Measurements from ENCODE around the gene NFAT5.
"Not testable (repeated sequence)": the region's sequence is repeated elsewhere in the genome, so short reads cannot be mapped to it uniquely, and the experiment has no call there.

NFAT5 gene

GRCh38 chr16:69618721-69619120 lies 53.0 kb downstream of the NFAT5 start:
- no peak for DNase-seq
- Mint-ChIP-seq H3K36me3 (ENCODE audit: low read depth) (peaks cover 32% of the 10 kb centered on the region), H3K27ac (no peak overlapping the region), H3K4me1 (peaks cover 11% of the 10 kb centered on the region), H3K4me3 (no peak overlapping the region), H3K27me3 (no peaks in the 10 kb centered on the region), H3K9me3 (no peaks in the 10 kb centered on the region)
- ATAC-seq, result no peak

GRCh38 chr16:69619514-69619913 lies 53.7 kb downstream of the NFAT5 start:
- H3K27me3 Mint-ChIP-seq, result no peaks in the 10 kb centered on the region
- H3K4me3 Mint-ChIP-seq, result no peak overlapping the region
- H3K4me1 Mint-ChIP-seq, result peaks cover 9% of the 10 kb centered on the region
- H3K9me3 Mint-ChIP-seq, result no peaks in the 10 kb centered on the region
- H3K36me3 Mint-ChIP-seq (ENCODE audit: low read depth), result peaks cover 35% of the 10 kb centered on the region
- DNase-seq (no peak), ATAC-seq (no peak)
- no peak overlapping the region for H3K27ac Mint-ChIP-seq

DNA sequence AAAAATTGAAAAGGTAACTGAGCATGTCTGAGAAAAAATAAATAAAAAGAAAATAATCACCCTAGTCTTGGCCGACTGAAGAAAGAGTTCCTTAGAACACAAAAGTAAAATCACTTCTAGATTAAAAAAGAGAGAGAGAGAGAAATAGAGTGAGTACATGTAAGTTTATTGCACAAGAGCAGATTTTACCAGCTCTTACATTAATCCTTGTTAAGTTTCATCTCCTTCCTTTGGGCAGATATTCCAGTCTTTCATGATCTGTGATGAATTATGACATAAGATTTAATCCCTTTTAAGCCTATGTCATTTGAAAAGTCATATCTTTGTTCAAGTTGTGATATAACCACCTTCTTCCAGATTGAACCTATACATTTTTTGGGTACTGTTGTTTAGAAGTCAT lies 54.8 kb downstream of the NFAT5 start:
- Mint-ChIP-seq H3K27ac (no peak overlapping the region), H3K4me1 (peaks cover 9% of the 10 kb centered on the region), H3K36me3 (ENCODE audit: low read depth) (peaks cover 33% of the 10 kb centered on the region), H3K9me3 (no peaks in the 10 kb centered on the region), H3K27me3 (no peaks in the 10 kb centered on the region), H3K4me3 (no peak overlapping the region)
- DNase-seq (no peak), ATAC-seq (no peak)

DNA sequence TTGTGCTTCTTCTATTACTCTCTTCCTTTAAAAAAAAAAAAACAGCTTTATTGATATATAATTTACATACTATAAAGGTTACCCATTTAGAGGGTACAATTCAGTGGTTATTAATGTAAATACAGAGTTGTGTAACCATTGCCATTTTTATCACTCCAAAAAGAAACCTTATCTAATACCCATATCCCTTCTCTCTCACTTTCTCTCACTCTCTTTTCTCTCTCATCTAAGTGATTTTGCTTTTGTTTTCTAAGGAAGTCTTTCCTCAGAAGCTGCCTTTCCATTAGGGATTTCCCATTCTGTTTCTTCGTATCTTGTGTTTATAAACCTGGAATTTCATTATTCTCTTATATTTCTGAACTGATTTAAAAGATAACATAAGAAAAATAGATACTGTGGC lies 55.5 kb downstream of the NFAT5 start:
- H3K27me3 Mint-ChIP-seq, result no peaks in the 10 kb centered on the region
- no peak overlapping the region for H3K27ac Mint-ChIP-seq
- DNase-seq (no peak), ATAC-seq (no peak)
- H3K36me3 Mint-ChIP-seq (ENCODE audit: low read depth), result peaks cover 29% of the 10 kb centered on the region
- H3K4me3 Mint-ChIP-seq, result no peak overlapping the region
- H3K9me3 Mint-ChIP-seq, result no peaks in the 10 kb centered on the region
- H3K4me1 Mint-ChIP-seq, result peaks cover 6% of the 10 kb centered on the region

- H3K36me3 Mint-ChIP-seq (ENCODE audit: low read depth), result peaks cover 29% of the 10 kb centered on the region
- H3K27ac Mint-ChIP-seq, result no peak overlapping the region
- ATAC-seq (no peak), DNase-seq (no peak)
- no peaks in the 10 kb centered on the region for H3K4me1 Mint-ChIP-seq
- H3K4me3 Mint-ChIP-seq, result no peak overlapping the region
- H3K9me3 Mint-ChIP-seq, result no peaks in the 10 kb centered on the region
- H3K27me3 Mint-ChIP-seq, result no peaks in the 10 kb centered on the region
Measured at GRCh38 chr16:69626256-69626655, 60.5 kb downstream of the NFAT5 start.

DNA sequence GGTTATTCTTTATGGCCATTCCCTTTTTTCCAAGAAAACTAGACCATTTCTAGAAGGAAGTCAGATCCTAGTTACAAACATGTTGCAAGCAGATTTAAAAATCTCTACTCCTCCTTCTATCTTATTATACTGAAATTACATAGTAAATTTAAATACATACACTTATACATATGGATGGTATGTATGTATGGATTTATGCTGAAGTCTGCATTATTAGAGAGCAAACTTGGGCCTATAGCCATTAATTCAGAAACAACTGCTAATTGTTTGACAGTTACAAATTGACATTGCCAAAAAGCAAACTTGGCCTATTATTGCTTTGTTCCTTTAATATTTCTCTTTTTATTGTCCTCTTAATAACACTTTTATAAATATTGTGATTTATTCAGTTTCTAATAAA lies 67.1 kb downstream of the NFAT5 start:
- H3K4me1 Mint-ChIP-seq, result peaks cover 2% of the 10 kb centered on the region
- H3K27ac Mint-ChIP-seq, result no peak overlapping the region
- H3K9me3 Mint-ChIP-seq, result peaks cover 20% of the 10 kb centered on the region
- DNase-seq, result no peak
- no peak for ATAC-seq
- H3K27me3 Mint-ChIP-seq, result no peaks in the 10 kb centered on the region
- peaks cover 53% of the 10 kb centered on the region for H3K36me3 Mint-ChIP-seq (ENCODE audit: low read depth)
- H3K4me3 Mint-ChIP-seq, result no peak overlapping the region

DNA sequence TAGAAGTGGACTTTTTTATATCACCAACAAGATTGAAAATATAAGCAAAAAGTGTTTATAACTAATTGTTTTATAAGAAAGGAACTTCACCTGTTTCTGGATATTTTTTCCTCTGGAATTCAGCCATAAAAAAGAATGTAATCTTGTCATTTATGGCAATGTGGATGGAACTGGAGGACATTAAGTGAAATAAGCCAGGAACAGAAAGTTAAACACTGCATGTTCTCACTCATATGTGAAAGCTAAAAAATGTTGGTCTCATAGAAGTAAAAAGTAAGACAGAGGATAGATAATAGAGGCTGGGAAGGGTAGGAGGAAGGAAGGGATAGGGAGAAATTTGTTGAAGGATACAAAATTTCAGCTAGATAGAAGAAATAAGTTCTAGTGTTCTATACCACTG lies 67.6 kb downstream of the NFAT5 start:
- no peak for DNase-seq
- Mint-ChIP-seq H3K27me3 (no peaks in the 10 kb centered on the region), H3K4me3 (no peak overlapping the region), H3K4me1 (peaks cover 2% of the 10 kb centered on the region), H3K9me3 (peaks cover 20% of the 10 kb centered on the region), H3K27ac (no peak overlapping the region), H3K36me3 (ENCODE audit: low read depth) (peaks cover 53% of the 10 kb centered on the region)
- ATAC-seq, result no peak

DNA sequence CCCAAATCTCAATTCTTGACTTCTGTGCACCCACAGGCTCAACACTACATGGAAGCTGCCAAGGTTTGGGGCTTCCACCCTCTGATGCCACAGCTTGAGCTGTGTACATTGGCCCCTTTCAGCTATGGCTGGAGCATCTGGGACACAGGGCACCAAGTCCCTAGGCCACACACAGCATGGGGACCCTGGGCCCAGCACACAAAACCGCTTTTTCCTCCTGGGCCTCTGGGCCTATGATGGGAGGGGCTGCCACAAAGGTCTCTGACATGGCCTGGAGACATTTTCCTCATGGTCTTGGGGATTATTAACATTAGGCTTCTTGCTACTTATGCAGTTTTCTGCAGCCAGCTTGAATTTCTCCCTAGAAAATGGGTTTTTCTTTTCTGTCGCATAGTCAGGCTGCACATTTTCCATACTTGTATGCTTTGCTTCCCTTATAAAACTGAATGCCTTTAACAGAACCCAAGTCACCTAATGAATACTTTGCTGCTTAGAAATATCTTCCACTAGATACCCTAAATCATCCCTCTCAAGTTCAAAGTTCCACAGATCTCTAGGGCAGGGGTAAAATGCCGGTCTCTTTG lies 70.9 kb downstream of the NFAT5 start:
- not testable (repeated sequence) for H3K27me3 Mint-ChIP-seq, DNase-seq, ATAC-seq, H3K4me1 Mint-ChIP-seq, H3K4me3 Mint-ChIP-seq, H3K27ac Mint-ChIP-seq
- Mint-ChIP-seq H3K36me3 (ENCODE audit: low read depth) (peaks cover 45% of the 10 kb centered on the region), H3K9me3 (peaks cover 20% of the 10 kb centered on the region)

GRCh38 chr16:69637206-69637865 lies 71.6 kb downstream of the NFAT5 start:
- H3K9me3 Mint-ChIP-seq, result peaks cover 20% of the 10 kb centered on the region

DNA sequence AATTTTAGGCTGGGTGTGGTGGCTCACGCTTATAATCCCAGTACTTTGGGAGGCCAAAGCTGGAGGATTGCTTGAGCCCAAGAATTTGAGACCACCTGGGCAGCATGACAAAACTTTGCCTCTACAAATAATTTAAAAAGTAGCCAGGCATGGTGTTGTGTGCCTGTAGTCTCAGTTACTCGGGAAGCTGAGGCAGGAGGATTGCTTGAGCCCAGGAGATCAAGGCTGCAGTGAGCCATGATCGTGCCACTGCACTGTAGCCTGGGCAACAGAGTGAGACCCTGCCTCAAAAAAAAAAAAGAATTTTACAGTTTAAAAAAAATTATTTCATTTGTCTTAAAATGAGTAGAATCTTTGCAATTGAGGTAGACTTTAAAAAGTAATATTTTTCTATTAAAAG lies 78.2 kb downstream of the NFAT5 start:
- H3K9me3 Mint-ChIP-seq, ATAC-seq, H3K27ac Mint-ChIP-seq, H3K4me1 Mint-ChIP-seq, DNase-seq, H3K4me3 Mint-ChIP-seq, H3K27me3 Mint-ChIP-seq: not testable (repeated sequence)
- H3K36me3 Mint-ChIP-seq (ENCODE audit: low read depth), result peaks cover 21% of the 10 kb centered on the region

More at GRCh38 chr16:69637206-69637865, 71.6 kb downstream of the NFAT5 start:
- H3K27me3 Mint-ChIP-seq, H3K4me1 Mint-ChIP-seq, H3K27ac Mint-ChIP-seq, ATAC-seq, DNase-seq, H3K4me3 Mint-ChIP-seq: not testable (repeated sequence)
- peaks cover 42% of the 10 kb centered on the region for H3K36me3 Mint-ChIP-seq (ENCODE audit: low read depth)

DNA sequence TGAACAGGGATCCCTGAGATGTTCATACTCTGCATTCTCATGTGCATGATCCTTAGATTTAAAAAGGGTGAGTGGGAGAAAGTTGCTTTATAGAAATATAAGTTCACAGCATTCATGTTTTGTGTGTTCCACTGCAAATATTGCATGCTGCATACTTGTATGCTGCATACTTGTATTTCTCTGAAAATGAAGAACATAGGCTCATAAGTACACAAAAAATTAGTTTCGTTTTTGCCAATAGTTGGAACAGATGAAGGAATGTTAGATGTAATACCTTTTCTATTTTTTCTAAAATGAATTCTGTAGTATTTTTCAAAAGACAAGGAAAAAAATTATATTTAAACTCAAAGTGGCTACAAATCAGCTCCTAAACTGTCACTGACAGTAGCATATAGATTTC lies 79.0 kb downstream of the NFAT5 start:
- Mint-ChIP-seq H3K9me3 (no peaks in the 10 kb centered on the region), H3K4me3 (no peak overlapping the region), H3K27me3 (no peaks in the 10 kb centered on the region), H3K36me3 (ENCODE audit: low read depth) (peaks cover 24% of the 10 kb centered on the region), H3K4me1 (peaks cover 3% of the 10 kb centered on the region), H3K27ac (no peak overlapping the region)
- DNase-seq (no peak), ATAC-seq (no peak)

DNA sequence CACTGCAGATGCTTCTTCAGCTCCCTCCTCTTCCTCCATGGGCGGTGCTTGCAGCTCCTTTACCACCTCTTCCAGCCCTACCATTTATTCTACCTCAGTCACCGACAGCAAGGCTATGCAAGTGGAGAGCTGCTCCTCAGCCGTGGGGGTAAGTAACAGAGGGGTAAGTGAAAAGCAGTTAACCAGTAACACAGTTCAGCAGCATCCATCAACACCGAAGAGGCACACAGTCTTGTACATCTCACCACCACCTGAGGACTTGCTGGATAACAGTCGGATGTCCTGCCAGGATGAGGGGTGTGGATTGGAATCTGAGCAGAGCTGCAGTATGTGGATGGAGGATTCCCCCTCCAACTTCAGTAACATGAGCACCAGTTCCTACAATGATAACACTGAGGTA lies 81.3 kb downstream of the NFAT5 start:
- no peak overlapping the region for H3K4me3 Mint-ChIP-seq
- DNase-seq (no peak), ATAC-seq (no peak)
- no peak overlapping the region for H3K27ac Mint-ChIP-seq
- peaks cover 26% of the 10 kb centered on the region for H3K36me3 Mint-ChIP-seq (ENCODE audit: low read depth)
- H3K4me1 Mint-ChIP-seq, result peaks cover 3% of the 10 kb centered on the region
- H3K27me3 Mint-ChIP-seq, result no peaks in the 10 kb centered on the region
- H3K9me3 Mint-ChIP-seq, result no peaks in the 10 kb centered on the region

DNA sequence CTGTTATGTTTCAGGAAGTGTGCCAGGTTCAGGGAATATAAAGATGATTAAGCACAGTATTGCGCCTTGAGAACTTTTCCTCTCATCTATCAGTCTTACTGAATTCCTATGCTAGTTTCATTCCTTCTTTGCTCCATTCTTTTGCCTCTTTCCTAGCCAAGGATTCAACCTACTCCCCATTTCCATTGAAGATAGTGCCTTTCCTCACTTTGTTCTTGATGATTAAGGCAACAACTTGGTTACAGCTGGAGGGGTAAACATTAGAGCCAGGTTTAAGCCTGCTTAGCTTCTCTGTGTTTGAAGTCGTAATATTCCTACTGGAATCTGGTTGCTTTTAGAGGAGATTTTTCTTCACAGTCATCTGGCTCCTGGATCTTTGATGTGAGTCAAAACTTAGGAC lies 85.5 kb downstream of the NFAT5 start:
- Mint-ChIP-seq H3K4me3 (no peak overlapping the region), H3K27ac (no peak overlapping the region), H3K4me1 (no peaks in the 10 kb centered on the region), H3K36me3 (ENCODE audit: low read depth) (peaks cover 41% of the 10 kb centered on the region), H3K27me3 (no peaks in the 10 kb centered on the region), H3K9me3 (no peaks in the 10 kb centered on the region)
- DNase-seq (no peak), ATAC-seq (no peak)

DNA sequence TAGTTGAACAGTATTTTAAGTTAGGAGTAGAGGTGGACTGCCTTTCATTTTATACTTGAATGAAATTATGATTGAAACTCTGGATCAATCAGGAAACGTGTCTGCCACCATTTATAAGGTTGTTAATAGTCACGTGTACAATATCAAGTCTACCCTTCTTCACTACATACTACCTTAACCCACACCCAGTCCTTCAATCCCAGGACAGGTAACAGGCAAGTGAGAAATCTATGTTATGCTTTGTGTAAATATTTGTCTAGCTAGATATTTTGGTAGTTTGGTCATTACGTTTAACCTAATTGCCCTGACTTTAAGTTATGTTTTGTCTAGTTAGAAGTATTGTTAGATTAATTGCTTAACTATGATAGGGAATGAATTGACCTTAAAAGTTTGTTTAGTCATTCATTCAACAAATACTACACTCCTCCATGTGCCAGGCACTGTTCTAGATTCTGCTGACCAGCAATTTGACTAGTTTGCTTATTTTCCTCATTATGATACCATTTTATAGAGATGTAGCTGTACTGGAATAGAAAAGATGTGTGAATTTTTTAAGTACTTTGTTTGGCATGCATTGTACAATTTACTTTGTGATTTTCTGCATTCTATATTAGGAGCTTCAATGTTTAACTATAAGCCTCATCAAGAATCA lies 88.6 kb downstream of the NFAT5 start:
- H3K36me3 Mint-ChIP-seq (ENCODE audit: low read depth), result peaks cover 32% of the 10 kb centered on the region
- DNase-seq (no peak), ATAC-seq (no peak)
- no peak overlapping the region for H3K27ac Mint-ChIP-seq
- no peak overlapping the region for H3K4me3 Mint-ChIP-seq
- no peaks in the 10 kb centered on the region for H3K4me1 Mint-ChIP-seq
- no peaks in the 10 kb centered on the region for H3K9me3 Mint-ChIP-seq
- H3K27me3 Mint-ChIP-seq, result no peaks in the 10 kb centered on the region

- Mint-ChIP-seq H3K4me1 (no peaks in the 10 kb centered on the region), H3K9me3 (no peaks in the 10 kb centered on the region), H3K27me3 (no peaks in the 10 kb centered on the region), H3K4me3 (no peak overlapping the region), H3K27ac (no peak overlapping the region), H3K36me3 (ENCODE audit: low read depth) (peaks cover 45% of the 10 kb centered on the region)
- DNase-seq (no peak), ATAC-seq (no peak)
Measured at GRCh38 chr16:69660166-69660565, 94.4 kb downstream of the NFAT5 start.
